AG09319 (cell line): ENCODE measurements around the gene ARHGEF12.

Experiments
- DNase-seq: peaks from one replicate; pipeline ENCODE4 v3.0.0-alpha.2; 2010; ENCODE audit warnings: low read depth; ENCODE audit errors: extremely low read depth
- CTCF ChIP-seq: IDR thresholded peaks from 2 replicates; pipeline ENCODE4 v1.5.1; 2011; ENCODE audit warnings: low read depth, mild to moderate bottlenecking, inconsistent platforms, low read length, moderate library complexity

The ARHGEF12 gene

GRCh38 chr11:120467627-120468026 lies 131.4 kb downstream of the ARHGEF12 start:
- TF ChIP-seq CTCF: no peak
- no peak for DNase-seq

DNA sequence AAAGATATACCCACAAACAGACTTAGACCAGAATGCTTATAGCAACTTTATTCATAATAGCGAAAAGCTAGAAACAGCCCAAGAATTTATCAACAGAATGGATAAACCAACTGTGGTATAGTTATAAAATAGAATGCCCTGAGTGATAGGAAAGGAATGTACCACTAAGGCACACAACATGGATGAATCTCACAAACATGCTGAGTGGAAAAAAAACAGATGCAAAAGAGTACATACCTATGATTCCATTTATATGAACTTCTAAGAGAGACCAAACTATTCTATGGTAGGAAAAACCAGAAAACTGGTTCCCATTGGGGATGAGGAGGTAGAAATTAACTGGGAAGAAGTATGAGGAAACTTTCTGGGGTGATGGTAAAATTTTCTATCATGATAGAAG lies 134.9 kb downstream of the ARHGEF12 start:
- no peak for DNase-seq
- no peak for TF ChIP-seq CTCF

- TF ChIP-seq CTCF: no peak
- no peak for DNase-seq
Measured at GRCh38 chr11:120471994-120472393, 135.8 kb downstream of the ARHGEF12 start.

DNA sequence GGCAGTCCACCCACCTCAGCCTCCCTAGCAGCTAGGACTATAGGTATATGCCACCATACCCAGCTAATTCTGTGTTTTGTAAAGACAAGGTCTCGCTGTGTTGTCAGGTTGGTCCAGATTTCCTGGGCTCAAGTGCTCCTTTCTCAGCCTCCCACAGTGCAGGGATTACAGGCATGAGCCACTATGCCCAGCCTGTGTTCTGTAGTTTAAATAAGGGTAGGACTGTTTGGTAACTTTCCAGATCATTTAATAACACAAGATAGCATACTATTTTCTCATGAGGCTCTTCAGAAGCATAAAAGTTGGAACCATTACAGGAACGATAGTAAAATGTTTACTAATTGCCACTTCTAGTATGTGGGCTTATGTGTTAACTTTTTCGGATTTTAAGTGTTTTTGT lies 137.3 kb downstream of the ARHGEF12 start:
- no peak for TF ChIP-seq CTCF
- no peak for DNase-seq

DNA sequence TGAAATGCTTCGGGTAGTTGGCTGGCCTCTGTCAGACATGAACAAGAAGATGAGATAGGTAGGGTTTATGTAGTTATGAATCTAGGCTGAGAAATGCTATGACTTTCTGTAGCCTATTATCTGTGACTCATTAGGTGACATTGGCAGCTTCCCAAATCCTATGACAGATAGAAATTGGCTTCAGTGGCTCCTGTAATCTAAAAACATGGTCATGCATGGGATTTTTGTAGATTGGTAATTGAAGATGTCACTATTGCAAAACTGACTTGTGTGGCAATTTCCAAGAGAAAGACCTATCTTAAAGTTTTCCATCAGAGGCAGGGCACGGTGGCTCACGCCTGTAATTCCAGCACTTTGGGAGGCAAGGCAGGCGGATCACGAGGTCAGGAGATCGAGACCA lies 145.9 kb downstream of the ARHGEF12 start:
- TF ChIP-seq CTCF: no peak
- DNase-seq: no peak

DNA sequence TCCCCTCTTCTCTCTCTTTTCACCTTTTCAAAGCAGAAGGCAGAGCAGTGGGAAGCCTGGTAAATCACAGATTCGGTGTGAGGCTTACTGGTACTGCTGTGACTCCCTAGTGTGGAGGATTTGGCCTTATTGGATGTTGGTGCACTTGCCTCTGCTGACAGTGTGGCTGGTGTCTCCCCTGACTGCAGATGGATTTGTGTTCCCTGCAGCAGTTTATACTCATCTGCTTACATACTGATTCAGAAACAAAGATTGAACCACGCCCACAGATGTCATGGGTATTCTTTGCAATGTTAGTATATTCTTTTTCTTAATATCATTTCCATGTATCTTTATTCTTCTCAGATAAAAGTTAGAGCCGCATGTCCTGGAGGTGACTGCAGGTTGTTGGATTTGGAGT lies 148.5 kb downstream of the ARHGEF12 start:
- no peak for TF ChIP-seq CTCF
- no peak for DNase-seq

GRCh38 chr11:120486138-120486537 lies 149.9 kb downstream of the ARHGEF12 start:
- TF ChIP-seq CTCF: no peak
- DNase-seq: no peak

DNA sequence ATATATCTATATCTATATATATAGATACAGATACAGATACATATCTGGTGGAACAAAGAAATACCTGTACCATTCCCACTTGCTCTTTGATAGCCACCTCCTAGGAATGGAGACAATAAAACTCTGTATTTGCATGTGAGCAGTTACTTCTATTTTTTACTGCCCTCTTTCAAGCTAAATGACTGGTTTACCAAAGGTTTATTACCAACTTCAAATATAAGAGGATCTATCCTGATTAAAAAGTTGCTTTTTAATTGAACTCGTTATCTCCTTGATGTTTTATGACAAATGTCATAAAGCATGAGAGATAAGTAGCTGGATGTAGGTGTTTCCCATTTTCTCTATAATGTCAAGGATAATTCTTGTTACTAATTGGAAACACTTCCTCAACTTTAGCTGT lies 153.6 kb downstream of the ARHGEF12 start:
- TF ChIP-seq CTCF: no peak
- no peak for DNase-seq
